GM12878 (cell line): ENCODE measurements around the gene ANKDD1B. TPM values are rescaled to one million over a fixed set of nuclear protein-coding genes. Genes with fewer than 3 reads are reported as not detected.
"Not testable (repeated sequence)": the region's sequence is repeated elsewhere in the genome, so short reads cannot be mapped to it uniquely, and the experiment has no call there.

Source experiments
- ATAC-seq: fragments of 200-7000 bp; cut with Tn5 transposase; 3 replicates; pipeline ENCODE4 v1.9.1; 2020; ENCODE audit warnings: mild to moderate bottlenecking, moderate library complexity
- BruUV-seq: library from RNA; stranded (reverse); fragments of 400-500 nt; replicated peaks from 2 replicates; lab custom pipeline; 2021; lab: Mats Ljungman, UMichigan
- CTCF ChIA-PET: fragments of 300-600 bp; sonication (Branson Sonifier 250); formaldehyde crosslinking; extraction: SDS; loops from one replicate; lab custom pipeline; 2021; ENCODE audit warnings: inconsistent platforms; lab: Yijun Ruan, JAX
- POLR2A ChIA-PET: fragments of 350-600 bp; formaldehyde crosslinking; extraction: SDS; loops from one replicate; lab custom pipeline; 2021; ENCODE audit warnings: inconsistent platforms; lab: Charles Lee
- RAD21 ChIA-PET: fragments of 300-600 bp; sonication (Branson Sonifier 250); formaldehyde crosslinking; loops from one replicate; lab custom pipeline; 2023; ENCODE audit warnings: antibody characterized with exemption; ENCODE audit not compliant: unreplicated experiment; lab: Charles Lee
- SMC1A ChIA-PET: fragments of 300-600 bp; sonication (Branson Sonifier 250); formaldehyde crosslinking; loops from one replicate; lab custom pipeline; 2023; ENCODE audit not compliant: unreplicated experiment, uncharacterized antibody; lab: Charles Lee
- DNase-seq: peaks from one replicate; pipeline ENCODE4 v3.0.0-alpha.2; 2011; ENCODE audit warnings: low read depth, low spot score
- FAIRE-seq: peaks from 3 replicates; lab custom pipeline; 2011; peaks lifted over from hg19 to GRCh38; lab: Jason Lieb, UNC
- H2AFZ ChIP-seq: 2 replicates; pipeline ENCODE4 v1.6.0; 2011; ENCODE audit warnings: low read depth, low read length, control low read depth; ENCODE audit not compliant: control insufficient read depth
- H3K27ac ChIP-seq: 2 replicates; pipeline ENCODE4 v1.5.1; 2011; ENCODE audit warnings: control low read depth; ENCODE audit not compliant: control insufficient read depth, insufficient read depth
- H3K27me3 ChIP-seq, 2 experiments: replicated peaks in 1 of 2; 2 replicates each; pipeline versions ENCODE4 v1.6.0 to v1.6.1; 2011; ENCODE audit warnings: low read length in 1 of 2; ENCODE audit not compliant: control insufficient read depth in 2 of 2, insufficient read depth in 2 of 2
- H3K36me3 ChIP-seq, 2 experiments: 2 replicates each; pipeline ENCODE4 v1.5.1; 2011; ENCODE audit warnings: low read length in 1 of 2; ENCODE audit not compliant: control insufficient read depth in 2 of 2, insufficient read depth in 2 of 2
- H3K4me1 ChIP-seq: 2 replicates; pipeline ENCODE4 v1.6.1; 2011; ENCODE audit warnings: mild to moderate bottlenecking, low read length, moderate library complexity, mixed read lengths; ENCODE audit not compliant: control insufficient read depth, insufficient read depth
- H3K4me2 ChIP-seq: 2 replicates; pipeline ENCODE4 v1.6.0; 2011; ENCODE audit warnings: control low read depth; ENCODE audit not compliant: control insufficient read depth, insufficient read depth
- H3K4me3 ChIP-seq: fragments of 200-600 bp; sonication (generic); 2 replicates; pipeline ENCODE4 v1.5.1; 2016
- H3K79me2 ChIP-seq: 2 replicates; pipeline ENCODE4 v1.6.0; 2011; ENCODE audit warnings: low read length; ENCODE audit not compliant: control insufficient read depth, insufficient read depth
- H3K9ac ChIP-seq: 2 replicates; pipeline ENCODE4 v1.8.0; 2011; ENCODE audit warnings: low read length, control low read depth, mixed read lengths; ENCODE audit not compliant: control insufficient read depth, insufficient read depth
- H3K9me3 ChIP-seq: replicated peaks from 3 replicates; pipeline ENCODE4 v1.5.1; 2011; ENCODE audit warnings: mild to moderate bottlenecking, low read length; ENCODE audit not compliant: control insufficient read depth, insufficient read depth
- H4K20me1 ChIP-seq: 2 replicates; pipeline ENCODE4 v1.6.0; 2011; ENCODE audit not compliant: control insufficient read depth, insufficient read depth
- ETV6 ChIP-seq, 2 experiments: fragments of 450-650 bp in 1 of 2; IDR thresholded peaks in 1 of 2; conservative IDR thresholded peaks in 1 of 2; 2 replicates each; pipeline ENCODE4 v1.6.1; 2014; ENCODE audit warnings: antibody characterized with exemption in 1 of 2, borderline replicate concordance in 1 of 2, low read depth in 1 of 2, mild to moderate bottlenecking in 1 of 2, moderate library complexity in 1 of 2
- JUNB ChIP-seq: IDR thresholded peaks from 2 replicates; pipeline ENCODE4 v1.6.1; 2016; ENCODE audit warnings: antibody characterized with exemption, mild to moderate bottlenecking
- KLF5 ChIP-seq: fragments of 450-650 bp; IDR thresholded peaks from 2 replicates; pipeline ENCODE4 v1.6.1; 2014; ENCODE audit warnings: mild to moderate bottlenecking; ENCODE audit not compliant: partially characterized antibody
- PAX8 ChIP-seq: fragments of 450-650 bp; IDR thresholded peaks from 2 replicates; pipeline ENCODE4 v1.6.1; 2017; ENCODE audit warnings: mild to moderate bottlenecking, moderate library complexity
- RAD51 ChIP-seq: fragments of 450-650 bp; IDR thresholded peaks from 2 replicates; pipeline ENCODE4 v1.6.1; 2016; ENCODE audit warnings: moderate library complexity, mild to moderate bottlenecking, inconsistent platforms
- SP1 ChIP-seq: IDR thresholded peaks from one replicate; pipeline ENCODE4 v1.6.1; 2011; ENCODE audit warnings: low read depth, low read length
- WGBS: methylation state at CpG from one replicate; pipeline ENCODE4 v1.1.6; 2016; ENCODE audit warnings: low lambda C conversion rate; ENCODE audit not compliant: insufficient replicate concordance, insufficient coverage; ENCODE audit errors: missing lambda C conversion rate; 5-methylcytosine and 5-hydroxymethylcytosine counted together
- in situ Hi-C: fragments of 300-500 bp; cut with MboI; formaldehyde crosslinking; loops from 9 replicates; pipeline ENCODE4 v1.14.3; 2018; ENCODE audit warnings: mixed read lengths
- intact Hi-C: fragments of 100-400 bp; cut with micrococcal nuclease; formaldehyde crosslinking; loops from one replicate; pipeline ENCODE4 v1.14.2; 2022; ENCODE audit not compliant: unreplicated experiment
- polyA plus RNA-seq, 11 experiments: library from polyadenylated mRNA; depleted of rRNA in 4 of 11; unstranded in 6 of 11; stranded (reverse) in 5 of 11; fragments of >200 nt; fragmentation: Nextera tagmentation in 4 of 11; fragmentation: Illumina TruSeq in 1 of 11; extraction: Ambion mirVana in 4 of 11; extraction: Trizol in 1 of 11; gene quantifications; 1 replicate in 1 of 11; 2 replicates in 10 of 11; pipeline versions ENCODE4 v1.2.1 to v1.2.3, GENCODE V29; 2011 to 2016; ENCODE audit warnings: inconsistent platforms in 2 of 11, missing spikeins in 2 of 11, low read depth in 1 of 11
- total RNA-seq, 4 experiments: library from RNA; depleted of rRNA in 3 of 4; stranded (reverse); fragments of >200 nt in 3 of 4; fragmentation: Illumina TruSeq in 1 of 4; extraction: Trizol in 1 of 4; gene quantifications; 2 replicates each; pipeline versions ENCODE4 v1.2.1 to v1.2.3, GENCODE V29; 2013 to 2021
- TF ChIP-seq, protein P1 (sequence below): fragments of 450-650 bp; IDR thresholded peaks from 2 replicates; pipeline ENCODE4 v1.6.1; 2017; ENCODE audit warnings: mild to moderate bottlenecking, low read depth, inconsistent platforms; ENCODE audit not compliant: poor library complexity, severe bottlenecking
- TF ChIP-seq, protein P2 (sequence below): IDR thresholded peaks from 2 replicates; pipeline ENCODE4 v1.6.1; 2012; ENCODE audit warnings: improper control_type of control experiment, low read depth, low read length; ENCODE audit not compliant: insufficient replicate concordance

Gene ANKDD1B
- total and polyA plus RNA-seq, 10 of the 15 experiments (the other 5 are each of a cell fraction or from before 2014, with no cell fraction given), result 0.34 to 2.4 (median 0.80) TPM

DNA sequence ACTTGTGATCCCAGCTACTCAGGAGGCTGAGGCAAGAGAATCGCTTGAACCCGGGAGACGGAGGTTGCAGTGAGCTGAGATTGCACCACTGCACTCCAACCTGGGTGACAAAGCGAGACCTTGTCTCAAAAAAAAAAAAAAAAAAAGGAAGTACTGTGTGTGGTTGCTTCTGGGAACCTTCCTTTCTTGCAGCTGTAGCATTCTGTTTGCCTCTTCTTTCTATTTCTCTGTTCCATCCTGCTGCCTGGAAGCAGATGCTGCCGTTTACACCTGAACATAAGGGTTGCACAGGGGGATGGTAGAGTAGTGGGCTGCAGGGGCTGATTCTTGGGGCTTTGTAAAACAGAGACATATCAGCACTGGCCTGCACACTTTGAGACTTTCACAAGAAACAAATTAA is 3.9 kb upstream of the ANKDD1B start:
- POLR2A ChIA-PET, result interaction anchor here (0.6 kb wide), 3 partner anchors 13 to 767 kb away, joined by 3 to 7 read pairs (median 3); no protein-coding TSS in a partner anchor

DNA sequence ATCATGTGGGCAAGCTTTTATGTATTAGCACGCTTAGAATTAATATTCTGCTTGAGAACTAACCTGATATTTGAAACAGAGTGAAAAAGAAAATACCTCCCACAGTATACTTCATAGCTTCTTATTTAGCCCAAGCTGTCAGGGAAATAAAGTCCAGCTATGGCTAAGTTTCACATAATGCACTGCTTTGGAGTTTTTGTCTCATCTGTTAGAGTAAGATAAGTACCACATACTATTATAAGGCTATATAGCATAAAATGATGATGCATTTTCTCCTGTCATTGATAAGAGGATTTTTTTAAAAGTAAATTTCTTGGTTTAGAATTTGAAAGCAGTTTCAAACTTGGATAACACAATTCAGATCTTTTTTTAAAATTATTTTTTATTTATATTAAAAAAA is 2.4 kb upstream of the ANKDD1B start:
- no peak for ATAC-seq
- Histone ChIP-seq H3K4me1 (no peaks in the 10 kb centered on the region), H3K36me3 (0 out of 4 replicates have a peak, but pooled peaks cover 0 to under 1% of the 10 kb centered on the region in 2 experiments), H3K27me3 (no peaks in the 10 kb centered on the region), H3K79me2 (no peaks in the 10 kb centered on the region), H3K4me3 (no peak overlapping the region), H3K27ac (no peak overlapping the region), H2AFZ (no peak overlapping the region), H4K20me1 (no peaks in the 10 kb centered on the region), H3K9me3 (no peaks in the 10 kb centered on the region), H3K9ac (no peak overlapping the region), H3K4me2 (no peak overlapping the region)
- ChIA-PET CTCF (interaction anchor here (1.8 kb wide), 1 partner anchor 72 kb away, joined by 4 read pairs; no protein-coding TSS in a partner anchor), POLR2A (interaction anchor here (1.1 kb wide), 1 partner anchor 233 kb away, joined by 4 read pairs; no protein-coding TSS in a partner anchor), SMC1A (interaction anchor here (1.0 to 1.5 kb wide), 2 partner anchors 10 to 49 kb away, joined by 3 to 5 read pairs; no protein-coding TSS in a partner anchor), RAD21 (no interaction called here)
- 100% methylated on average over 1 of the region's 1 CpG for WGBS
- in situ Hi-C loops, result no loop called here
- intact Hi-C loops, result no loop called here
- no peak for DNase-seq
- no TSS peak for BruUV-seq
- no peak for FAIRE-seq
- TF ChIP-seq, protein P1, sequence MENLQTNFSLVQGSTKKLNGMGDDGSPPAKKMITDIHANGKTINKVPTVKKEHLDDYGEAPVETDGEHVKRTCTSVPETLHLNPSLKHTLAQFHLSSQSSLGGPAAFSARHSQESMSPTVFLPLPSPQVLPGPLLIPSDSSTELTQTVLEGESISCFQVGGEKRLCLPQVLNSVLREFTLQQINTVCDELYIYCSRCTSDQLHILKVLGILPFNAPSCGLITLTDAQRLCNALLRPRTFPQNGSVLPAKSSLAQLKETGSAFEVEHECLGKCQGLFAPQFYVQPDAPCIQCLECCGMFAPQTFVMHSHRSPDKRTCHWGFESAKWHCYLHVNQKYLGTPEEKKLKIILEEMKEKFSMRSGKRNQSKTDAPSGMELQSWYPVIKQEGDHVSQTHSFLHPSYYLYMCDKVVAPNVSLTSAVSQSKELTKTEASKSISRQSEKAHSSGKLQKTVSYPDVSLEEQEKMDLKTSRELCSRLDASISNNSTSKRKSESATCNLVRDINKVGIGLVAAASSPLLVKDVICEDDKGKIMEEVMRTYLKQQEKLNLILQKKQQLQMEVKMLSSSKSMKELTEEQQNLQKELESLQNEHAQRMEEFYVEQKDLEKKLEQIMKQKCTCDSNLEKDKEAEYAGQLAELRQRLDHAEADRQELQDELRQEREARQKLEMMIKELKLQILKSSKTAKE, result no peak
- TF ChIP-seq SP1 (no peak), JUNB (no peak), RAD51 (no peak), KLF5 (no peak), PAX8 (no peak), ETV6 (conservative IDR thresholded peaks at IDR 0.05 in 1 of 2, IDR thresholded peaks at IDR 0.05 in 1 of 2; ENCODE audit: borderline replicate concordance in 1 of 2, low read depth in 1 of 2) (no peak)
- TF ChIP-seq, protein P2, sequence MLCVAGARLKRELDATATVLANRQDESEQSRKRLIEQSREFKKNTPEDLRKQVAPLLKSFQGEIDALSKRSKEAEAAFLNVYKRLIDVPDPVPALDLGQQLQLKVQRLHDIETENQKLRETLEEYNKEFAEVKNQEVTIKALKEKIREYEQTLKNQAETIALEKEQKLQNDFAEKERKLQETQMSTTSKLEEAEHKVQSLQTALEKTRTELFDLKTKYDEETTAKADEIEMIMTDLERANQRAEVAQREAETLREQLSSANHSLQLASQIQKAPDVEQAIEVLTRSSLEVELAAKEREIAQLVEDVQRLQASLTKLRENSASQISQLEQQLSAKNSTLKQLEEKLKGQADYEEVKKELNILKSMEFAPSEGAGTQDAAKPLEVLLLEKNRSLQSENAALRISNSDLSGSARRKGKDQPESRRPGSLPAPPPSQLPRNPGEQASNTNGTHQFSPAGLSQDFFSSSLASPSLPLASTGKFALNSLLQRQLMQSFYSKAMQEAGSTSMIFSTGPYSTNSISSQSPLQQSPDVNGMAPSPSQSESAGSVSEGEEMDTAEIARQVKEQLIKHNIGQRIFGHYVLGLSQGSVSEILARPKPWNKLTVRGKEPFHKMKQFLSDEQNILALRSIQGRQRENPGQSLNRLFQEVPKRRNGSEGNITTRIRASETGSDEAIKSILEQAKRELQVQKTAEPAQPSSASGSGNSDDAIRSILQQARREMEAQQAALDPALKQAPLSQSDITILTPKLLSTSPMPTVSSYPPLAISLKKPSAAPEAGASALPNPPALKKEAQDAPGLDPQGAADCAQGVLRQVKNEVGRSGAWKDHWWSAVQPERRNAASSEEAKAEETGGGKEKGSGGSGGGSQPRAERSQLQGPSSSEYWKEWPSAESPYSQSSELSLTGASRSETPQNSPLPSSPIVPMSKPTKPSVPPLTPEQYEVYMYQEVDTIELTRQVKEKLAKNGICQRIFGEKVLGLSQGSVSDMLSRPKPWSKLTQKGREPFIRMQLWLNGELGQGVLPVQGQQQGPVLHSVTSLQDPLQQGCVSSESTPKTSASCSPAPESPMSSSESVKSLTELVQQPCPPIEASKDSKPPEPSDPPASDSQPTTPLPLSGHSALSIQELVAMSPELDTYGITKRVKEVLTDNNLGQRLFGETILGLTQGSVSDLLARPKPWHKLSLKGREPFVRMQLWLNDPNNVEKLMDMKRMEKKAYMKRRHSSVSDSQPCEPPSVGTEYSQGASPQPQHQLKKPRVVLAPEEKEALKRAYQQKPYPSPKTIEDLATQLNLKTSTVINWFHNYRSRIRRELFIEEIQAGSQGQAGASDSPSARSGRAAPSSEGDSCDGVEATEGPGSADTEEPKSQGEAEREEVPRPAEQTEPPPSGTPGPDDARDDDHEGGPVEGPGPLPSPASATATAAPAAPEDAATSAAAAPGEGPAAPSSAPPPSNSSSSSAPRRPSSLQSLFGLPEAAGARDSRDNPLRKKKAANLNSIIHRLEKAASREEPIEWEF, result no peak

More for the DNA sequence above, 3.9 kb upstream of the ANKDD1B start:
- WGBS, result 81% methylated on average over 2 of the region's 5 CpGs
- H3K4me1 ChIP-seq, H3K27ac ChIP-seq, H4K20me1 ChIP-seq, BruUV-seq, H3K4me3 ChIP-seq, in situ Hi-C loops, FAIRE-seq, H3K9me3 ChIP-seq, H3K4me2 ChIP-seq, intact Hi-C loops, H3K36me3 ChIP-seq, H2AFZ ChIP-seq, DNase-seq, H3K9ac ChIP-seq, H3K79me2 ChIP-seq, H3K27me3 ChIP-seq: not testable (repeated sequence)
- CTCF ChIA-PET, result interaction anchor here (0.9 to 1.8 kb wide), 3 partner anchors 9 to 73 kb away, joined by 3 to 7 read pairs (median 4); no protein-coding TSS in a partner anchor
- RAD21 ChIA-PET, result interaction anchor here (1.3 kb wide), 1 partner anchor 74 kb away, joined by 4 read pairs; no protein-coding TSS in a partner anchor
- ATAC-seq, result peak; percentile 28; the same call in 2 of the 3 replicates
- SMC1A ChIA-PET, result interaction anchor here (1.0 to 1.2 kb wide), 4 partner anchors 9 to 74 kb away, joined by 3 to 4 read pairs (median 3); no protein-coding TSS in a partner anchor
